GM18499 (cell line): ENCODE results near the gene COQ10A.

Experiments
- ATAC-seq: cut with Tn5 transposase; IDR thresholded peaks from one replicate; pipeline ENCODE4 v1.9.1; 2021; ENCODE audit warnings: moderate number of reproducible peaks; ENCODE audit not compliant: insufficient read depth, unreplicated experiment

COQ10A gene

DNA sequence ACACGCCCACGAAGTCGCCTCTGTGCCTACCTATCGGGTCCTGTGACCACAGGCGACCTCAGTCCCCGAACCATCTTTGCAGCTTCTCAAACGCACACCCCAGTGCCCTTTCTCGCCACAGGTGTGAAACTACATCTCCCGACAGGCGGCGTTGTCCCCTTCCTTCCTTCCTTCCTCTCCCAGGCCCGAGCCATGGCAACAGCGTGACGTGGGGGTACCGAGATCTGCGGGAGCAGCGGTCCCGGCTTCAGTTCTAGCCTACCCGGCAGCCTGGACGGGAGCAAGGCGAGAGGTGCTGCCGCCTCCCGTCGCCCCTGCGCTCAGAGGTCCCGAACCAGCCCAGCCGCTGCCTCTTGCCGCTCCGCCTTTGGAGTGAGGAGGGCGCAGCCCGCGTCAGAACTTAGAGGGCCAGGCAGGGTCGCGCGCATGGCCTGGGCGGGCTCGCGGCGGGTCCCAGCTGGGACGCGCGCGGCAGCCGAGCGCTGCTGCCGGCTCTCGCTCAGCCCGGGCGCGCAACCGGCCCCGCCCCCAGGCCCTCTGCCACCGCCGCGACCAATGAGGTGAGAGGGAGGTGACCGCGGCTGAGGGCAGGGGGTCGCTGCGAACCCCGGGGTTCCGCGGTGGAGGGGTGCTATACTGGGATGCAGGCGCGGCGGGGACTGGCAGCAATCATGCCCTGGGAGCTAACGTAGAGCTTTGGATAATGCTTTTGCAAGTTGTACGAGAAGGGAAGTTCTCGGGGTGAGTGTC, at the start of gene COQ10A:
Gene COQ10A (plus strand): TSS at position 250 of the 750 bp plus-strand sequence. CDS start 177 bp downstream, at position 427.
- ATAC-seq: no peak

GRCh38 chr12:56219840-56220239, 46.9 kb upstream of the COQ10A start:
- ATAC-seq: no peak

DNA sequence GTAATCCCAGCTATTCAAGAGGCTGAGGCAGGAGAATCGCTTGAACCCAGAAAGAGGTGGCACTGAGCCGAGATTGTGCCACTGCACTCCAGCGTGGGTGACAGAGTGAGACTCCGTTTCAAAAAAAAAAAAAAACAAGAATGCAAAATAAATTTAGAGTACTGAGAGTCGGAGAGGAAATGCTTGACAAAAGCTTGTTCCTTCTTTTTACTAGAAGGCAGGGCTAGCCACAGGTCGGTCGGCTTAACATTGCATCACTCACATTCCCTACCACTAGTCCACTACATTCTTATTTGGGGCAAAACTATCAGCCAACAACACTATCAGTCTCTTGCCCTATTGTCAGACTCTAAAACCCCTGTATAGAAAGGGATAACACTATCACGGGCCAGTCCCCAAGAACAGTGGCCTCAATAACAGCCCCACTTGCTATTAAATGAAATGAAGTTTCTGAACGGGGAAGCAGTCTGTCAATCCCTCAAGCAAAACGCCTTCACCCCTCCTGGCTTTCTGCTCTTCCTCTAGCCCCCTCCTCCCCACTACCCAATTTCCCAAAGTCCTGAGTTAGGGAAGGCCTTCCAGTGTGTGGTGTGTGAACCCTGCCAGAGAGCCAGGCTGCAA, 46.0 kb upstream of the COQ10A start:
- no peak for ATAC-seq

DNA sequence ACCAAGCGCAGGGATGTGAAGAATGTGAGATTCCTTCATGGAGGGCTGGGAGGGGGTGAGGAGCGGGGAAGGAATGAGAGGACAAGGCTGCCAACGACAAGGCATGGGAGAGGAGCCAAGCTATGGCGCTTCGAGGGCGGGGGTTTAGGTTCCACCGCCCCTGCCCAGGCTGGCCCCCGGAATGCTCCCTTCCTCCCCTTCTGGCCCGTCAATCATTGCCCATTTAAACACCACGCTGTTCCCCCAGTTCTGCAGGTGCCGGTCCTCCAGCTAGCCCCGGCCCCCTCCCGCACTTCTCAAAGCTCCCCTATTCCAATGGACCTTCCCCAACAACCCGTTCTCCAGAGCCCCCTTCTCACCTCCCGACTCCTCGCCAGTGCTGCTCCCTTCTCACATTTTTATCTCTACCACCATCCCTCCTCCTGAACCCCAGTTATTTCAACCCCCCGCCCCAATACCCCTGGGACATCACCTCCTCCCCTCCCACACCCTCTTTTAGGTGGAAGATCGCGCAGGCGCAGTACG, 45.4 kb upstream of the COQ10A start:
- no peak for ATAC-seq

DNA sequence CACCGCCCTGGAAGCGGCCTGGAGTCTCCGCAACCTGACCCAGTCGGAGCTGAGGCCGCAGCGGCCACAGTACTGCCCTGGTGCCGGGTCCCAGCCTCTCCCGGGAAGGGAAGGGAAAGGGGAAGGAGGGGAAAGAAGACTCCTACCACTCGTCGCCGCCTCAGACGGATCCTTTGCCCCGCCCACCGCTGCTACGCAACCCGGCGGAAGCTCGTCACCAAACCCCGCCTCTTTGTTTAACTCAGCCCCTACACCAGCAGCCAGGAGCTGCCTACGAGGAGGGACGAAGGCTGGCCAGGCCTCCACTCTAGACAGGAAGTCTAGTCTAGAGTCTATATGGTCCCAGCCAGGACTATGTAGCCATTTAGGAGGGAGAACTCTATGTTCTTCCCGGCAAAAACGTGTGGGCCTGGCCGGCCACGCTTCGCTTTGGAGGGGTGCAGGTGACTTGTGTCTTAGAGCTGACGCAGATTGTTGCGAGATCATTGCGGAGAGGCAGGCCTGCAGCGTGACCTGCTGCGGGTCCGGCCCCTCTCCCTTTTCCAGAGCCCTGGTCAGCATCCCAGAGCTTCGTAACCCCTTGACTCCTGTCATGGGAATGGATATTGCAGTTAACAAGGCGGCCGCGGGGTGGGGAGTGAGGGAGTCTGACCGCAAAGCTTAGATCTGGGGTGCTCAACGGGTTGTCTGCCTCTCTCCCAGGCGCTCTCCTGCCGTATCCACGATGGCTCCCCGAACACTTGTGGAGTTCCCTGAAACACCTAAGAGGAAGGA, 44.8 kb upstream of the COQ10A start, which contains the start of gene RNF41:
Gene RNF41 (minus strand): TSS at position 166 of the 774 bp plus-strand sequence. CDS start 7,875 bp downstream, outside the sequence.
- ATAC-seq: peak; percentile 77

DNA sequence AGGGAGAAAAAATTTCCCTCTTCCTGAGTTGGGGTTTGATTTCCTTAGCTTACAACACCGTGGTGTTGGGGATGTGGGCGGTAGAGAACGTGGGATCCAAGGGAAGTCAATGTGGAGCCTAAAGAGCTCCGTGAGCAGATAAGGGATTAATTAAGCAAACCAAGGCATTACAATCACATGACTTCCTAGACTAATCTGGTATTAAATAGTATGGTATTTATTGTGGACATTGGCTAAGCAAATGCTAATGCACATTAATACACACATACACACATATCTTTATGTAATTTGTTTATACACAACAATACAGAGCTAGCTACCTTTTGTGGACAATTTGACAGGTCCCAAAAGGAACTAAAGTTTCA, 44.2 kb upstream of the COQ10A start:
- ATAC-seq: no peak

GRCh38 chr12:56223571-56224101, 43.1 kb upstream of the COQ10A start:
- ATAC-seq: no peak

DNA sequence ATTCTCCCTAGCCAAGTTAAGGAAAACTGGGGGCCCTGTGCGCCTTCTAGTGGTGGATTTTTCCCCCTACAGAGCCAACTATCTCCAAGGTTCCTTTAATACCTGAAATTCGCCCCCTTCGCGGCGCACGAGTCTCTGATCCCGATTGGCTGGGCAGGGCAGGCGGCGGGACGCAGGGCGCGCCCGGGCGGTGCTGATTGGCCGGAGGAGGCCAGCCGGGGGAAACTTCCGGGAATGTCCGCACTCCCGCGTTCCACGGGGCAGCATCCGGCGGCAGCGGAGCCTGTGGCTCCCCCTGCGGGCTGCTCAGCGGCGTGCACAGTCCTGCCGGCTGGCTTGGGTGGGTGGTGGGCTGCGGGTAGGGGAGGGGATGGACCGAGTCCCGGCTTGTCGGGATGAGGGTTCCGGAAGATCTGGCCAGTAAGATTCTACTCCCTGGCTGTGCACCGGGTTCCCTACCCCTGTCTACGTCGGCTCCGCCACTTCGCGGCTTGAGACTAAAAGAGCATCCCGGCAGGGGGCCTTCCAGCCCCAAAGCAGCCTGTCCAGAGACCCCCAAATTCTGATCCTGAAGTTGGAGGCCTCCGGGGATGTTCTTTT, 42.5 kb upstream of the COQ10A start, which contains the start of gene NABP2:
Gene NABP2 (plus strand): TSS at position 241 of the 600 bp plus-strand sequence. CDS start 515 bp downstream, outside the sequence.
- ATAC-seq: peak; percentile 40

DNA sequence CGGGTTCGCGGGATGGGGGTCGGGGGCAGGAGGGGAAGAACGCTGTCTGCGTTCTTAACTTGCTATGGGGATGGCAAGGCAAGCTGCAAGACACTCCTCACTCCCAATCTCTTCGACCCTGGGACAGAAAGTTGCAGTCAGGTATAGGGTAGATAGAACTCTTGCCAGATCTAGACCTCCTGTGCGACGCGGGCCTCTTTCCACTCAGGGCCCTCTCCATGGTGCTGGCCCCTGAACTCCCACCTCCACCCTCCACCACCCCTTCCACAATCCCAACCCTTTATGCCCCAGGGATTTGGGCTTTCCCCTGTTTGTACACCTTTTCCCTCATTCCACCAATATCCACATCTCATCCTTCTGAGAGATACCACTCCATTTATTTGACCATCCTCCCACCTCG, 41.8 kb upstream of the COQ10A start:
- ATAC-seq: no peak

DNA sequence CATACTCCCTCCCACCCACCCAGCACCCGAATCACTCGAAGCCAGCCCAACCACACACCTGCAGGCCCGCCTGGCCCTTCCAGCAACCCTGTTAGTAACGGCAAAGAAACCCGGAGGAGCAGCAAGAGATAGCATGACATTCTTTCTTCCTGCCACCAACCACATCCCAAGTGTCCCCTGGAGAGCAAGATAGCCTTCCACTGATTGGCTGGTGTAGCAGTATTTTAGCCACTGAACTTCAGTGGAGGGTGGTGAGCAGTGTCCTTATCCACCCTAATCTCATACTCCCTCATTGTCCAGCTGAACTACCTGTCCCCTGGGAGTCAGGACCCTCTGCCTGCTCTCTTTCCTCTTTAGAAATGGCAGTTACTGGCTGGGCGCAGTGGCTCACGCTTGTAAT, 37.7 kb upstream of the COQ10A start:
- ATAC-seq: no peak

DNA sequence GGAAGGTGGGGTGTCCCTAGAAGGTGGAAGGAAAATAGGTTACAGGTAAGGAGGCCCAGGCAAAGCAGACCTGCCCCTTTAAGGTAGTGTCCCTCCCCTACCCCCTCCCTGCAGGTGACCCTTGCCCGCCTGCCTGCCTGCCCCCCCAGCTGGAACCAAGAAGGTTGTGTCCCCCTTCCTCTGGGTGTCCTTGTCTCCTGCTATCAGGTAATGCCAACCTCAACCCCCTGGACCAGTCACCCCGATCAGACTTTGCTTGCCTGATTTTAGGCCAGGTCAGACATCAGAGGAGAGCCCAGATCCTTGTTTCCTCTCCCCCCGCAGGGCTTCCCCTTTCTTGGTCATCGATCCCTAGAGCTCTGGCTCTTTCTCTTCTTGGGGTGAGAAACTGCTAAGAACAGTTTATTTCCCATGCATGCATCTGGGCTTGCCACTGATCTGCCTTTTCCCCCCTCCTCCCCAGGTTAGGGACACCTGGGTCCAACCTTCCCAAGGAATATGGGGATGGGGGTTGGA, 36.8 kb upstream of the COQ10A start, which contains the start of gene SLC39A5:
Gene SLC39A5 (plus strand): TSS at position 136 of the 516 bp plus-strand sequence. CDS start 1,224 bp downstream, outside the sequence.
- ATAC-seq: no peak

DNA sequence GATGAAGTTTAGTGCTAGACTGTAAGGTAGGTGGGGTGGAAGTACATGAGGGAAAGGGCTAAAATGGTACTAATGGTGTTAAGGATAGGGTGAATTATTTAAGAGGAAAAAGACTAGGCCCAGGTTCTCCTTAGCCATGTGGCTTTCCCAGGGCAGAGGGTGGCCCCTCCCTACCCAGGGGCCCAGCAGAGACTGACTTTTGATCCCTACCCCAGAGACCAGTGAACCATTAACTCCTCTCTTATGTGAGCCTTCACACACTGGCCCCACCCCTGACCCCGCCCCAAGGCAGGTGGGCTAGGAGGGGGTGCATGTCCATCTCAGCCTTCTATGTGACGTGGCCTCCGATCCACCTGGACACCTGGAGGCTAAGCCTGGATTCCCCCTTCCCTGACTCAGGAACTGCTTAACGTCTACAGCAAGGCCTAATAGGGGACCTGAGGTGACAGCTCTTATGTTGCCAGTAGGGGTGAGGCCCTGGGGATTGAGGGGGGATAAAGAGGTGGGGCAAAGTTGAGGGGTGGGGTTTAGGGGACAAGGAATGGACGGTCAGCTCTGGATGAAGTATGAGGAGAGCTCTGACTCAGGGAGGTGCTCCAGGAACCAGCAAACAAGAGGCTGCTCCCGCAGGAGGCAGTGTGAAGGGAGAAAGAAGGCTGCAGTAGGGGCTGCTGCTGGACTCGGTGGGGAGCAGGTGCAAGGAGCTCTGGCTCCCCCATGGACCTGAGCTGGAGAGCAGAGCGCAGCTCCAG, 36.1 kb upstream of the COQ10A start:
- no peak for ATAC-seq

GRCh38 chr12:56231184-56231582, 35.6 kb upstream of the COQ10A start:
- no peak for ATAC-seq

DNA sequence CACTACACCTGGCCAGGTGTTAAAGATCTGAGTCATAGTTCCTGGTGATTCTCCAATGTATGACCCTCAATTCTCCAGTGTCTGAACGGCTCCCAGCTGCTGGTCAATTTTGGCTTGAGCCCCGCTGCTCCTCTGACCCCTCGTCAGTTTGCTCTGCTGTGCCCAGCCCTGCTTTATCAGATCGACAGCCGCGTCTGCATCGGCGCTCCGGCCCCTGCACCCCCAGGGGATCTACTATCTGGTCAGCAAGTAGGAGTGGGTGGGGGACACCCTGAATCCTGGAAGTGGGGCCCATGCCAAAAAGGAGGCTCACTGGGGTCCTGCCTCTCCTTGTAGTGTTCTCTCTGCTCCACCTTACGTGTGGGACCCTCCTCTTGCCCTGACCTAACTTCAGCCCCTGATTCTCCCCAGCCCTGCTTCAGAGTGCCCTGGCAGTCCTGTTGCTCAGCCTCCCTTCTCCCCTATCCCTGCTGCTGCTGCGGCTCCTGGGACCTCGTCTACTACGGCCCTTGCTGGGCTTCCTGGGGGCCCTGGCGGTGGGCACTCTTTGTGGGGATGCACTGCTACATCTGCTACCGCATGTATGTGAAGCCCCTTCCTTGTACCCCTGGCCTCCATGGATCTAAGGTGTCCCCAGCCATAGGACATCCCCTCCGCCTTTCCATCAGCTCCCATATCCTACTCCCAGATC, 31.9 kb upstream of the COQ10A start:
- ATAC-seq: no peak

- ATAC-seq: no peak
Measured at GRCh38 chr12:56236091-56236490, 30.7 kb upstream of the COQ10A start.

DNA sequence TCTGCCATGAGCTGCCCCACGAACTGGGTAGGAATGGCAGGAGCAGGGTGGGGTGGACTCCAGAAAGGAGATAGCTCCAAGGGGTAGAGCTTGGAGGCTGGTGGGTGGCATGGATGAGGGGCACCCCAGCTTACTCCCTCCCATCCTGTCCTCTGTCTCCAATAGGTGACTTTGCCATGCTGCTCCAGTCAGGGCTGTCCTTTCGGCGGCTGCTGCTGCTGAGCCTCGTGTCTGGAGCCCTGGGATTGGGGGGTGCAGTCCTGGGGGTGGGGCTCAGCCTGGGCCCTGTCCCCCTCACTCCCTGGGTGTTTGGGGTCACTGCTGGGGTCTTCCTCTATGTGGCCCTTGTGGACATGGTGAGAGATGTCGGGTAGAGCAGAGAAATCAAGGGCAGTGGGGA, 29.8 kb upstream of the COQ10A start:
- ATAC-seq: no peak

GRCh38 chr12:56237552-56237951, 29.2 kb upstream of the COQ10A start:
- ATAC-seq: no peak
